HepG2 (cell line): ENCODE measurements around the gene PTPRD. TPM values are rescaled to one million over a fixed set of nuclear protein-coding genes. Genes with fewer than 3 reads are reported as not detected.

Source experiments
- ATAC-seq: fragments of 200-7000 bp; cut with Tn5 transposase; 3 replicates; pipeline ENCODE4 v1.9.1; 2020; ENCODE audit warnings: mild to moderate bottlenecking, moderate library complexity
- BruUV-seq: library from RNA; stranded (reverse); fragments of 400-500 nt; replicated peaks from 2 replicates; lab custom pipeline; 2021; lab: Mats Ljungman, UMichigan
- CTCF ChIA-PET: fragments of 300-600 bp; formaldehyde crosslinking; extraction: SDS; loops from one replicate; lab custom pipeline; 2021; ENCODE audit warnings: low total read pairs, inconsistent platforms, low intra/inter-chr PET ratio; lab: Yijun Ruan, JAX
- POLR2A ChIA-PET: fragments of 350-600 bp; sonication (Branson Sonifier 250); formaldehyde crosslinking; loops from one replicate; lab custom pipeline; 2020; ENCODE audit warnings: antibody characterized with exemption, inconsistent platforms; lab: Yijun Ruan, JAX
- DNase-seq: peaks from one replicate; pipeline ENCODE4 v3.0.0-alpha.2; 2015; ENCODE audit warnings: low spot score
- FAIRE-seq: peaks from 3 replicates; lab custom pipeline; 2011; peaks lifted over from hg19 to GRCh38; lab: Jason Lieb, UNC
- H2AFZ ChIP-seq: one replicate; pipeline ENCODE4 v1.6.1; 2011; ENCODE audit warnings: low read length, inconsistent platforms
- H3K27ac ChIP-seq: fragments of 300-600 bp; 3 replicates; pipeline ENCODE4 v1.8.0; 2011; ENCODE audit warnings: mixed run types, mild to moderate bottlenecking, mixed read lengths, low read length, inconsistent platforms; ENCODE audit not compliant: insufficient read depth; ENCODE audit errors: extremely low read length
- H3K27me3 ChIP-seq, 2 experiments: fragments of 200-600 bp in 1 of 2; 2 replicates in 1 of 2; 3 replicates in 1 of 2; pipeline versions ENCODE4 v1.6.0 to v1.8.0; 2011; ENCODE audit warnings: low read length in 2 of 2, mild to moderate bottlenecking in 2 of 2, moderate library complexity in 2 of 2, inconsistent platforms in 1 of 2; ENCODE audit not compliant: insufficient read depth in 2 of 2, control insufficient read depth in 1 of 2
- H3K36me3 ChIP-seq, 2 experiments: fragments of 200-600 bp in 1 of 2; replicated peaks in 1 of 2; 2 replicates in 1 of 2; 3 replicates in 1 of 2; pipeline versions ENCODE4 v1.5.1 to v1.8.0; 2011; ENCODE audit warnings: low read length in 2 of 2, inconsistent platforms in 1 of 2; ENCODE audit not compliant: insufficient read depth in 2 of 2, control insufficient read depth in 1 of 2
- H3K4me1 ChIP-seq: 2 replicates; pipeline ENCODE4 v1.5.1; 2012; ENCODE audit warnings: low read length, inconsistent platforms; ENCODE audit not compliant: insufficient read depth
- H3K4me2 ChIP-seq: 2 replicates; pipeline ENCODE4 v1.6.0; 2011; ENCODE audit warnings: low read depth, low read length, inconsistent platforms
- H3K4me3 ChIP-seq, 3 experiments: fragments of 200-600 bp in 1 of 3; sonication (generic), shearing (Covaris generic) in 1 of 3; replicated peaks in 1 of 3; 2 replicates each; pipeline ENCODE4 v1.5.1; 2011 to 2016; ENCODE audit warnings: low read length in 3 of 3, inconsistent platforms in 2 of 3, low read depth in 2 of 3, mild to moderate bottlenecking in 2 of 3, control low read depth in 1 of 3, mixed read lengths in 1 of 3; ENCODE audit not compliant: insufficient read depth in 1 of 3
- H3K79me2 ChIP-seq: one replicate; pipeline ENCODE4 v1.6.1; 2011; ENCODE audit warnings: low read length, inconsistent platforms; ENCODE audit not compliant: insufficient read depth
- H3K9ac ChIP-seq: 2 replicates; pipeline ENCODE4 v1.6.0; 2011; ENCODE audit warnings: mild to moderate bottlenecking, low read depth, low read length, inconsistent platforms; ENCODE audit not compliant: insufficient read depth
- H3K9me3 ChIP-seq: 2 replicates; pipeline ENCODE4 v1.5.1; 2012; ENCODE audit warnings: mild to moderate bottlenecking, low read length
- H4K20me1 ChIP-seq: 2 replicates; pipeline ENCODE4 v1.6.0; 2011; ENCODE audit warnings: inconsistent platforms, mild to moderate bottlenecking, low read length, moderate library complexity; ENCODE audit not compliant: insufficient read depth
- ARNT ChIP-seq: fragments of 450-650 bp; IDR thresholded peaks from 2 replicates; pipeline ENCODE4 v1.6.1; 2017
- JARID2 ChIP-seq: sonication (generic); formaldehyde crosslinking; IDR thresholded peaks from 2 replicates; pipeline ENCODE4 v1.8.1; 2023; ENCODE audit warnings: missing genetic modification reagents, inconsistent platforms; ENCODE audit not compliant: insufficient replicate concordance
- REPIN1 ChIP-seq: sonication (generic); formaldehyde crosslinking; IDR thresholded peaks from 2 replicates; pipeline ENCODE4 v1.8.0; 2022; ENCODE audit warnings: missing genetic modification reagents, low read depth, mild to moderate bottlenecking, borderline replicate concordance
- ZNF121 ChIP-seq: sonication (generic); formaldehyde crosslinking; IDR thresholded peaks from 2 replicates; pipeline ENCODE4 v1.5.0; 2020; ENCODE audit warnings: mild to moderate bottlenecking, missing genetic modification reagents
- WGBS: methylation state at CpG from one replicate; pipeline ENCODE4 v1.1.6; 2017; ENCODE audit warnings: low lambda C conversion rate; 5-methylcytosine and 5-hydroxymethylcytosine counted together
- in situ Hi-C: cut with HindIII; loops from 2 replicates; pipeline ENCODE4 v1.10.0; 2017; ENCODE audit warnings: low pct_unique_long_range_greater_than_20kb; ENCODE audit not compliant: extremely low pct_ligation_motif_present
- intact Hi-C: fragments of 100-400 bp; cut with micrococcal nuclease; formaldehyde crosslinking; loops from one replicate; pipeline ENCODE4 v1.10.0; 2022; ENCODE audit not compliant: unreplicated experiment
- polyA plus RNA-seq, 8 experiments: library from polyadenylated mRNA; depleted of rRNA in 3 of 8; stranded (reverse) in 7 of 8; unstranded in 1 of 8; fragments of >200 nt; fragmentation: Illumina TruSeq in 4 of 8; extraction: Trizol in 4 of 8; gene quantifications; 2 replicates each; pipeline versions ENCODE4 v1.2.1 to v1.2.3, GENCODE V29; 2011 to 2016; ENCODE audit warnings: low read depth in 4 of 8, missing spikeins in 1 of 8, mixed read lengths in 1 of 8; ENCODE audit not compliant: insufficient read depth in 1 of 8
- total RNA-seq, 5 experiments: library from RNA; depleted of rRNA; stranded (reverse); fragments of >200 nt; fragmentation: Illumina TruSeq; extraction: Trizol; gene quantifications; 2 replicates each; pipeline ENCODE4 v1.2.3, GENCODE V29; 2016; ENCODE audit warnings: low read depth in 1 of 5
- TF ChIP-seq, protein P1 (sequence below): sonication (generic); formaldehyde crosslinking; IDR thresholded peaks from 2 replicates; pipeline ENCODE4 v1.5.1; 2020; ENCODE audit warnings: missing genetic modification reagents, mild to moderate bottlenecking, borderline replicate concordance
- TF ChIP-seq, protein P2 (sequence below): sonication (generic); formaldehyde crosslinking; conservative IDR thresholded peaks from 2 replicates; pipeline ENCODE4 v1.8.1; 2023; ENCODE audit warnings: missing genetic modification reagents

Gene PTPRD
- total and polyA plus RNA-seq, 2 of the 13 experiments (the other 11 are each of a cell fraction or from before 2014, with no cell fraction given), result 0.05 TPM; not detected in 1

DNA sequence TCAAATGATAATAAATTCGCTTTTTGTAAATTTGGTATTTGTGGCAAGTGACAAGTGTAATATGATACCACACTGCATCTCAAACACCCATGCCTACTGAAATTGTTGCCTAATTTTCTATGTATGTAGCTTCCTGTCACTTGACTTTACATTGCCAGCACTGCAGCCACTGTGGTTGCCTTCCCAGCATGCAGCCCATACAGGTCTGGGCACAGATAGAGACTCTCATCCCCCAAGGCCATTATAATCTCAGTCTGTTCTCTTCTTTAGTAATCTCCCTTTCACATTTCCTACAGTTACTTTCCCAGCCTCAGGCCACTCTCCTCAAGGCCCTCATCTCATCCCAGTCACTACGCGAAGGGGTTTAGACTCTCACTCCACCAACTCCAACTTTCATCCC lies 1200.6 kb downstream of the PTPRD start:
- Histone ChIP-seq H3K9me3 (no peaks in the 10 kb centered on the region), H3K4me2 (no peak overlapping the region), H3K27me3 (no peaks in the 10 kb centered on the region), H3K4me3 (no peak overlapping the region), H3K36me3 (no peaks in the 10 kb centered on the region), H4K20me1 (no peaks in the 10 kb centered on the region), H3K4me1 (no peaks in the 10 kb centered on the region), H2AFZ (no peak overlapping the region), H3K79me2 (no peaks in the 10 kb centered on the region), H3K27ac (no peak overlapping the region), H3K9ac (no peak overlapping the region)
- ChIA-PET POLR2A (no interaction called here), CTCF (no interaction called here)
- intact Hi-C loops, result no loop called here
- no peak for DNase-seq
- no TSS peak for BruUV-seq
- TF ChIP-seq, protein P1, sequence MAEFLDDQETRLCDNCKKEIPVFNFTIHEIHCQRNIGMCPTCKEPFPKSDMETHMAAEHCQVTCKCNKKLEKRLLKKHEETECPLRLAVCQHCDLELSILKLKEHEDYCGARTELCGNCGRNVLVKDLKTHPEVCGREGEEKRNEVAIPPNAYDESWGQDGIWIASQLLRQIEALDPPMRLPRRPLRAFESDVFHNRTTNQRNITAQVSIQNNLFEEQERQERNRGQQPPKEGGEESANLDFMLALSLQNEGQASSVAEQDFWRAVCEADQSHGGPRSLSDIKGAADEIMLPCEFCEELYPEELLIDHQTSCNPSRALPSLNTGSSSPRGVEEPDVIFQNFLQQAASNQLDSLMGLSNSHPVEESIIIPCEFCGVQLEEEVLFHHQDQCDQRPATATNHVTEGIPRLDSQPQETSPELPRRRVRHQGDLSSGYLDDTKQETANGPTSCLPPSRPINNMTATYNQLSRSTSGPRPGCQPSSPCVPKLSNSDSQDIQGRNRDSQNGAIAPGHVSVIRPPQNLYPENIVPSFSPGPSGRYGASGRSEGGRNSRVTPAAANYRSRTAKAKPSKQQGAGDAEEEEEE (CRISPR knock-in tag), result no peak
- TF ChIP-seq ARNT, result no peak
- no peak for TF ChIP-seq JARID2 (CRISPR knock-in tag)
- TF ChIP-seq, protein P2, sequence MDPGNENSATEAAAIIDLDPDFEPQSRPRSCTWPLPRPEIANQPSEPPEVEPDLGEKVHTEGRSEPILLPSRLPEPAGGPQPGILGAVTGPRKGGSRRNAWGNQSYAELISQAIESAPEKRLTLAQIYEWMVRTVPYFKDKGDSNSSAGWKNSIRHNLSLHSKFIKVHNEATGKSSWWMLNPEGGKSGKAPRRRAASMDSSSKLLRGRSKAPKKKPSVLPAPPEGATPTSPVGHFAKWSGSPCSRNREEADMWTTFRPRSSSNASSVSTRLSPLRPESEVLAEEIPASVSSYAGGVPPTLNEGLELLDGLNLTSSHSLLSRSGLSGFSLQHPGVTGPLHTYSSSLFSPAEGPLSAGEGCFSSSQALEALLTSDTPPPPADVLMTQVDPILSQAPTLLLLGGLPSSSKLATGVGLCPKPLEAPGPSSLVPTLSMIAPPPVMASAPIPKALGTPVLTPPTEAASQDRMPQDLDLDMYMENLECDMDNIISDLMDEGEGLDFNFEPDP (CRISPR knock-in tag), result no peak
- no peak for TF ChIP-seq ZNF121 (CRISPR knock-in tag)
- ATAC-seq, result no peak
- no peak for FAIRE-seq
- in situ Hi-C loops, result no loop called here
- WGBS, result 45% methylated on average over 3 of the region's 3 CpGs

- Histone ChIP-seq H4K20me1 (no peaks in the 10 kb centered on the region), H3K36me3 (no peaks in the 10 kb centered on the region), H2AFZ (no peak overlapping the region), H3K4me3 (no peak overlapping the region), H3K9me3 (no peaks in the 10 kb centered on the region), H3K4me1 (no peaks in the 10 kb centered on the region), H3K9ac (no peak overlapping the region), H3K27me3 (no peaks in the 10 kb centered on the region), H3K79me2 (no peaks in the 10 kb centered on the region), H3K4me2 (no peak overlapping the region), H3K27ac (no peak overlapping the region)
- DNase-seq (no peak), FAIRE-seq (no peak), ATAC-seq (no peak)
- CTCF ChIA-PET, result no interaction called here
- 17% methylated on average over 4 of the region's 4 CpGs for WGBS
- intact Hi-C loops, result no loop called here
- BruUV-seq, result no TSS peak
- no peak for TF ChIP-seq REPIN1 (CRISPR knock-in tag)
- POLR2A ChIA-PET, result no interaction called here
- in situ Hi-C loops, result no loop called here
These were observed 1202.1 kb downstream of the PTPRD start for GRCh38 chr9:9410736-9411135.
